ENCODE measurements around the gene OR8K5. TPM values are rescaled to one million over a fixed set of nuclear protein-coding genes. Genes with fewer than 3 reads are reported as not detected.

OR8K5 gene
- not detected for total RNA-seq (2021; ENCODE audit: unreplicated experiment)
- polyA plus RNA-seq (2012) = not detected in 2 replicates
- not detected for Bru-seq, nascent RNA
- BruChase-seq, experiment 1, labeled RNA remaining after a 6-hour chase = not detected
- BruChase-seq, experiment 2, labeled RNA remaining after a 2-hour chase = not detected
- long read RNA-seq = 0 reads

GRCh38 chr11:56160217-56160616 lies at the start of gene OR8K5:
Gene OR8K5, minus strand, starts transcription at chr11:56160317. Its CDS starts 0 bp downstream, at chr11:56160317.
- intact Hi-C loops (cut with micrococcal nuclease) = no loop called here
- ChIA-PET CTCF (no interaction called here), POLR2A (no interaction called here), RAD21 (ENCODE audit: low non-redundant PET in 1 of 2, low total read pairs in 2 of 2, uncharacterized antibody in 2 of 2, unreplicated experiment in 2 of 2) (no interaction called here)
- Histone ChIP-seq H3K9ac (ENCODE audit: low read length) (no peak within 1 kb of the TSS), H3K9me2 (ENCODE audit: insufficient read depth) (no peaks in the 10 kb centered on the region), H3K4me3 (replicated peaks in 1 of 2; ENCODE audit: low read depth in 1 of 2, low read length in 2 of 2) (no peak within 1 kb of the TSS), H3K79me2 (ENCODE audit: insufficient read depth, low read length) (no peaks in the 10 kb centered on the region), H3K36me3 (ENCODE audit: control insufficient read depth in 1 of 2, insufficient read depth in 2 of 2, low read length in 2 of 2) (no peaks in the 10 kb centered on the region), H4K20me1 (ENCODE audit: insufficient read depth) (no peaks in the 10 kb centered on the region), H3K27ac (ENCODE audit: low read depth, low read length) (no peak within 1 kb of the TSS), H3K9me3 (ENCODE audit: control insufficient read depth in 1 of 2, insufficient read depth in 1 of 2, low read depth in 1 of 2, low read length in 2 of 2) (peaks cover 6 to 14% of the 10 kb centered on the region in 2 experiments; a peak in 2 of 4 replicates), H3K27me3 (ENCODE audit: insufficient read depth, low read length) (no peaks in the 10 kb centered on the region), H3K4me1 (ENCODE audit: control insufficient read depth in 1 of 2, insufficient read depth in 2 of 2, low read length in 2 of 2) (no peaks in the 10 kb centered on the region), H3K4me2 (ENCODE audit: low read length) (no peak within 1 kb of the TSS), H2AFZ (ENCODE audit: low read depth, low read length, poor library complexity, severe bottlenecking) (no peak within 1 kb of the TSS)
- no TSS peak for BruUV-seq (replicated peaks)
- ATAC-seq (no peak), DNase-seq (ENCODE audit: low read depth, low spot score) (no peak)
- TF ChIP-seq ATF3 (IDR thresholded peaks at IDR 0.05) (no peak), POLR2AphosphoS5 (IDR thresholded peaks at IDR 0.05; ENCODE audit: low read depth, low read length) (no peak), FOSL1 (IDR thresholded peaks at IDR 0.05; ENCODE audit: low read depth) (no peak), ZFX (IDR thresholded peaks at IDR 0.05) (no peak), ELF1 (IDR thresholded peaks at IDR 0.05; ENCODE audit: borderline replicate concordance, low read depth) (no peak), POLR2A (IDR thresholded peaks at IDR 0.05; ENCODE audit: borderline replicate concordance, extremely low read depth, insufficient read depth, insufficient read length) (no peak), ZNF274 (IDR thresholded peaks at IDR 0.05; ENCODE audit: low read depth, low read length) (no peak), EGR1 (IDR thresholded peaks at IDR 0.05; ENCODE audit: low read depth) (no peak), TCF7L2 (IDR thresholded peaks at IDR 0.05; ENCODE audit: borderline replicate concordance, extremely low read depth, insufficient read depth, insufficient read length) (no peak), SRF (IDR thresholded peaks at IDR 0.05; ENCODE audit: low read depth) (no peak), SIN3A (IDR thresholded peaks at IDR 0.05; ENCODE audit: low read depth) (no peak), REST (IDR thresholded peaks at IDR 0.05; ENCODE audit: low read depth) (no peak), EZH2phosphoT487 (IDR thresholded peaks at IDR 0.05; ENCODE audit: borderline replicate concordance) (no peak), EZH2 (IDR thresholded peaks at IDR 0.05) (no peak), CBX3 (IDR thresholded peaks at IDR 0.05; ENCODE audit: low read depth) (no peak), MAX (IDR thresholded peaks at IDR 0.05) (no peak), YY1 (IDR thresholded peaks at IDR 0.05; ENCODE audit: extremely low read depth, insufficient replicate concordance, low read depth, low read length) (no peak), ZBTB33 (IDR thresholded peaks at IDR 0.05; ENCODE audit: extremely low read depth, insufficient replicate concordance, low read length) (no peak), CEBPB (IDR thresholded peaks at IDR 0.05; ENCODE audit: low read depth) (no peak)

All from HCT116 (cell line).